Activated T-cell treated with anti-CD3 and anti-CD28 coated beads, Interleukin-2, amount 50 U/mL, for 24 hours (primary cell): Measurements from ENCODE around the gene FKBP1B.
A peak's percentile ranks its signal among the peaks of the same experiment; 100 is the strongest.
"Not testable (repeated sequence)": the region's sequence is repeated elsewhere in the genome, so short reads cannot be mapped to it uniquely, and the experiment has no call there.

Experiments used
- DNase-seq: peaks from one replicate; pipeline ENCODE4 v3.0.0-alpha.2; 2020
- H3K27ac Mint-ChIP-seq: 2 replicates; pipeline ENCODE4 v1.8.0; 2020; ENCODE audit warnings: mild to moderate bottlenecking, mixed read lengths
- H3K27me3 Mint-ChIP-seq: 2 replicates; pipeline ENCODE4 v1.8.0; 2020; ENCODE audit warnings: mixed read lengths
- H3K36me3 Mint-ChIP-seq: 2 replicates; pipeline ENCODE4 v1.8.0; 2020; ENCODE audit warnings: low read depth, mixed read lengths
- H3K4me1 Mint-ChIP-seq: 2 replicates; pipeline ENCODE4 v1.8.0; 2020; ENCODE audit warnings: low read depth, mixed read lengths
- H3K4me3 Mint-ChIP-seq: 2 replicates; pipeline ENCODE4 v1.8.0; 2020; ENCODE audit warnings: mild to moderate bottlenecking, moderate library complexity, mixed read lengths
- H3K9me3 Mint-ChIP-seq: 2 replicates; pipeline ENCODE4 v1.8.0; 2020; ENCODE audit warnings: mixed read lengths

Gene FKBP1B

DNA sequence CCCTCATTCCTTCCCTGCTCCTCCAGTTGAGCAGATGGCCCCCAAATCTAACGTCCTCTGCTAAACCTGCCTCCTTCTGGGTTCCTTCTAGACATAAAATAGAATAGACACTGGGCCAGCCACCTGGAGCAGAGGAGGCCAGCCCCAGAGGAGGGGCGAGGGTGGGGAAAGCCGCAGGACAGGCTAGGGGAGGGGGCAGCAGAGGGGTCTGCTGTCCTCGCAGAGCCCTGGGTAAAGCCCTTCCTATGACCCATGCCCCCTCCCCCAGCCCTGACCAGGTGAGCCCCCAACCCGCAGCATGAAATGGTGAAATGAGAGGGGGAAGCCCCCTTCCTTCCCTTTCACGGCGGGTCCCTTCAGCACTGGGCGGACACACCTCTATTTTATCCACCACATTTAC lies 31.8 kb upstream of the FKBP1B start:
- no peak overlapping the region for H3K4me3 Mint-ChIP-seq
- no peak for DNase-seq
- H3K36me3 Mint-ChIP-seq: peaks cover 9% of the 10 kb centered on the region
- H3K9me3 Mint-ChIP-seq: no peaks in the 10 kb centered on the region
- peaks cover 1% of the 10 kb centered on the region for H3K27me3 Mint-ChIP-seq
- no peaks in the 10 kb centered on the region for H3K4me1 Mint-ChIP-seq
- no peak overlapping the region for H3K27ac Mint-ChIP-seq

DNA sequence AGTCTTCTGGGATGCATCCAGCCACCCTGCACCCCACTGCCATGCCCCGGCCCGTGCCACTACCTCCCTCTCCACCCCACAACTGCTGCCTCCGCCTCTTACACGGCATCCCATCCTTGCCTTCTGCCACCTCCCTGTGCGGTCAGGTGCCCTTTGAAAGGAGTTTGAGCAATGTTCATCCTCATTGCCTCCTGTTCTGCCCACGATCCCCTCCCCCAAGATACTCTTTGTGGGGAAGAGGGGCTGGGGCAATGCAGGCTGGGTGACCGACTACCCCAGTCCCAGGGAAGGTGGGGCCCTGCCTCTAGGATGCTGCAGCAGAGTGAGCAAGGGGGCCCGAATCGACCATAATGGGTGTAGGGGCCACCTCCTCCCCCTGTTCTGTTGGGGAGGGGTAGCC lies 31.3 kb upstream of the FKBP1B start:
- Mint-ChIP-seq H3K9me3 (no peaks in the 10 kb centered on the region), H3K27me3 (no peaks in the 10 kb centered on the region), H3K36me3 (peaks cover 14% of the 10 kb centered on the region), H3K27ac (no peak overlapping the region), H3K4me1 (no peaks in the 10 kb centered on the region), H3K4me3 (no peak overlapping the region)
- no peak for DNase-seq

DNA sequence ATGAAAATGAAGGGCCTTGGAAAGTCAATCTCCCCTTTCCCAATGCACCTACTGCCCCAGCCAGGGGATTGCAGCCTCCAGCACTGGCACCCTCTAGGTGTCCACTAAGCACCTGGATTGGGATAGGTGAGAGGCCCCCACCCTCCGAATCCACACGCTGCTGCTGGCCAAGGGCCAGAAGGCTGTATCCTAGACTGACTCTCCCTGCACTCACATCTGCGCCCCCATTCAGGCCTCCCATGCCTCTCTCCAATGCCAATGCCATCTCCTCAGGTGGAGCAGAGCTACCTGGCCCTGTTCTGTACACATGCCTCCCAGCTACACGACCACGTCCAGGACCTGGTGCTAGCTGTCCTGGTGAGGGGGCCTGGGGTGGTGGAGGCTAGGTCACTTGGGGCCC lies 29.8 kb upstream of the FKBP1B start:
- no peaks in the 10 kb centered on the region for H3K9me3 Mint-ChIP-seq
- no peak for DNase-seq
- peaks cover 26% of the 10 kb centered on the region for H3K36me3 Mint-ChIP-seq
- H3K27ac Mint-ChIP-seq: no peak overlapping the region
- H3K4me1 Mint-ChIP-seq: no peaks in the 10 kb centered on the region
- H3K27me3 Mint-ChIP-seq: no peaks in the 10 kb centered on the region
- no peak overlapping the region for H3K4me3 Mint-ChIP-seq

GRCh38 chr2:24020244-24020643 lies 29.3 kb upstream of the FKBP1B start:
- DNase-seq: no peak
- no peaks in the 10 kb centered on the region for H3K27me3 Mint-ChIP-seq
- H3K27ac Mint-ChIP-seq: no peak overlapping the region
- H3K36me3 Mint-ChIP-seq: peaks cover 29% of the 10 kb centered on the region
- no peaks in the 10 kb centered on the region for H3K4me1 Mint-ChIP-seq
- no peaks in the 10 kb centered on the region for H3K9me3 Mint-ChIP-seq
- no peak overlapping the region for H3K4me3 Mint-ChIP-seq

GRCh38 chr2:24021122-24021998 lies 28.2 kb upstream of the FKBP1B start:
- H3K27ac Mint-ChIP-seq: no peak overlapping the region
- no peaks in the 10 kb centered on the region for H3K4me1 Mint-ChIP-seq
- DNase-seq: no peak
- no peaks in the 10 kb centered on the region for H3K9me3 Mint-ChIP-seq
- H3K27me3 Mint-ChIP-seq: no peaks in the 10 kb centered on the region
- peaks cover 40% of the 10 kb centered on the region for H3K36me3 Mint-ChIP-seq
- no peak overlapping the region for H3K4me3 Mint-ChIP-seq

GRCh38 chr2:24022324-24022974 lies 27.1 kb upstream of the FKBP1B start:
- H3K4me3 Mint-ChIP-seq: no peak overlapping the region
- no peak overlapping the region for H3K27ac Mint-ChIP-seq
- H3K36me3 Mint-ChIP-seq: peaks cover 46% of the 10 kb centered on the region
- no peaks in the 10 kb centered on the region for H3K27me3 Mint-ChIP-seq
- peaks cover 2% of the 10 kb centered on the region for H3K4me1 Mint-ChIP-seq
- DNase-seq: no peak
- H3K9me3 Mint-ChIP-seq: no peaks in the 10 kb centered on the region

DNA sequence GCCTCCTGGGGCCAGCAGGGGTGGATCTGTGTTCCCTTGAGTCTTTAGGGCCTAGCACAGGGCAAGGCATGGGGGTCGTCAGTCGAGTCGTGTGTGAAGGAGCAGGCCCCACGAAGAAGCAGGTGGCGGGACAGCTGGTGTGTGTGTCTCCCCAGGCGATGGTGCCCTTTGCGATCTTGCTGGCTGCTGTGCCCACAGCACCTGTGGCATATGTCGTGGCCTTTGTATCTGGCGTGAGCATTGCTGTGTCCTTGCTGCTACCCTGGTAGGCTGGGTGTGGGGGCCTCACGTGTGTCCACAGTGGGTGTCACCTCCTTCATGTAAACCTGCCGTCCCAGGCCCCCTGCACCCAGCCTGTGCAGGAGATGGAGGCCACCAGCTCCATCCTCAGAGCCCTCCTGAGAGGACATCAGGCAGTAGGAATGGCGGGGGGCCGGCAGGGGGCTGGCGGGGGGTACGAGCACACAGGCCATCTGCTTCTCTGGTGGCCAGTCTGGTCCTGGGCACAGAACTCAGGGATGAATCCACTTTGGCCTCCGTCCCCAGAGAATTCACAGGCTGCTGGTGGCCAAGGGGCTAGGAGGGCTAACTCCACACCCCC lies 26.5 kb upstream of the FKBP1B start:
- Mint-ChIP-seq H3K27ac (no peak overlapping the region), H3K27me3 (no peaks in the 10 kb centered on the region), H3K9me3 (no peaks in the 10 kb centered on the region), H3K4me3 (no peak overlapping the region), H3K4me1 (peaks cover 2% of the 10 kb centered on the region), H3K36me3 (peaks cover 51% of the 10 kb centered on the region)
- DNase-seq: no peak

DNA sequence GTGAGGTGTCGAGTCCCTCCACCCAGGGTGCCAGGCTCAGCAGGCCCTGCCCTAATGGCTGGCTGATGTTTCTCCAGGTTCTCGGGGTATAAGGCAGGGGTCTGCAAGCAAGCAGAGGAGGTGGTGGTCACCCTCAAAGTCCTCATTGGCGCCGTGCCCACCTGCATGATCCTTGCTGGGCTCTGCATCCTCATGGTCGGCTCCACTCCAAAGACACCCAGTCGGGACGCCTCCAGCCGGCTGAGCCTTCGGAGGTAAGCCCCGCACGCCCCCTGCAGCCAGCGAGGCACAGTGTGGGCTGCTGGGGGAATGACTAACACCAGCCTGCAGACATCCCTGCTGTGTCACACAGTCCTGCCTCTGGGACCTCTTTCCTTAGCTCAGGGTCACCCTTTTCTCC lies 25.5 kb upstream of the FKBP1B start:
- Mint-ChIP-seq H3K27me3 (no peaks in the 10 kb centered on the region), H3K36me3 (peaks cover 60% of the 10 kb centered on the region), H3K4me1 (peaks cover 2% of the 10 kb centered on the region), H3K27ac (no peak overlapping the region), H3K9me3 (no peaks in the 10 kb centered on the region), H3K4me3 (no peak overlapping the region)
- DNase-seq: no peak

DNA sequence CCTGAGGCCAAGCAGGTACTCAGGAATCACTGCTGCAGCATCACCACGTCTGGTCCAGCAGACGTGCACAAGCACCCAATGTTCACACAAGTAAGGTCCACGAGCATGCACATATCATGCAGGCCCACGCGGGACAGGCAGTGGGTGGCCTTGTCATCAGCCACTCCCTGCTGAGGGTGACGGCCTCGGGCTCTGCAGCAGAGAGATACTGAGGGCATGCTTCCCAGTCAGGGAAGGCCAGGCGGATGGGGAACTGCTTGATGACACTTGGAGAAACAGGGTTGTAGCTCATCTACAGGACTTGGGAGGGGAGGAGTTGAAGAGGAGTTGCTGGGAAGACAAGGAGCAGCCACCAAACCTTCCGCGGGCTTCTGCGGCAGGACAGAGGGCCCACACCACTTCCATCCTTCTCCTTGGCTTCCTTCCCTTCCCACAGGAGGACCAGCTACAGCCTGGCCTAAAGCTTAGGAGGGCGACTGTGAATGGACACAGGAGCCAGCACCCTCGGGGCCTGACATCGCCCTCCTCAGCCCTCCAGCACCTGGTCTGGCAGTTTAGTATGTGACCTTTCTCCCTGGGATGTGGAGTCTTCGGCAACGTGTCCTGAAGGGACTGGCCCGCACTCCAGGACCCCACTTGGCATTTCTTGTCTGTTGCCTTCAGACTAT lies 24.4 kb upstream of the FKBP1B start:
- peaks cover 71% of the 10 kb centered on the region for H3K36me3 Mint-ChIP-seq
- no peak overlapping the region for H3K4me3 Mint-ChIP-seq
- no peaks in the 10 kb centered on the region for H3K27me3 Mint-ChIP-seq
- no peak for DNase-seq
- H3K27ac Mint-ChIP-seq: peak overlapping the region; percentile 2
- peaks cover 2% of the 10 kb centered on the region for H3K4me1 Mint-ChIP-seq
- no peaks in the 10 kb centered on the region for H3K9me3 Mint-ChIP-seq

GRCh38 chr2:24026233-24026632 lies 23.3 kb upstream of the FKBP1B start:
- H3K36me3 Mint-ChIP-seq: peaks cover 82% of the 10 kb centered on the region
- H3K27me3 Mint-ChIP-seq: no peaks in the 10 kb centered on the region
- H3K9me3 Mint-ChIP-seq: no peaks in the 10 kb centered on the region
- H3K27ac Mint-ChIP-seq: no peak overlapping the region
- no peak for DNase-seq
- no peak overlapping the region for H3K4me3 Mint-ChIP-seq
- peaks cover 2% of the 10 kb centered on the region for H3K4me1 Mint-ChIP-seq

DNA sequence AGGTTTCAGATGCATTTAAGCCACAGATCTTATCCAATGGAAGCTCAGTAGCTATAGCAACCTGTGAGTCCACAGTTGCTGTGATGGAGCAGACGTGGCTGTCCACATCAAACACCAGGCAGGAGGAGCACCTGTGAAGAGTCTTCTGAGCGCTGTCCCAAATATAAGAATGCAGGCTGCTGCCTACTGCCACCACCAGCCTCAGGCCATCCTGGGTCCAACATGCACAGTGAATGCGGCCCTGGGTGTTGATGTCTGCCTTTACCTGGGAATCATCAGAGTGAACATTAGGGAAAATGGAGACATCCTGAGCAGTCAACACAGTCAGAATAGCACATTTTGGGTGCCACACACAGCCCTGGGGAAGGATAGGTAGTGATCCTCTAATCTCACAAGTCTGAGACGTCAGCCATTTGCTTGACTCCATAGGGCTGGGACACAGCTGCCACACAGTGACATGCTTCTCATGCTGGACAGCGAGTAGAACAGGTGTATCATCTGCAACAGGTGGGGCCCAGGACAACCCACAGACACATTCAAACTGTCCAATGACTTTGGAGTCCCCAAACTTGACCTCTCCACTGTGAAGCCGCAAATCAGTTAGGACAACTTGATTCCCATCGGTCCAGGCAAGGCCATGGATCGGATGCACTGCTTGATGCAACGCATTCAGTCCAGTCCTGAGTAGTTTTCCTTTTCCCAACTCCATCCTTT lies 10.6 kb upstream of the FKBP1B start:
- Mint-ChIP-seq H3K27me3 (no peaks in the 10 kb centered on the region), H3K4me1 (peaks cover 19% of the 10 kb centered on the region), H3K4me3 (no peak overlapping the region), H3K27ac (no peak overlapping the region), H3K36me3 (peaks cover 55% of the 10 kb centered on the region), H3K9me3 (no peaks in the 10 kb centered on the region)
- no peak for DNase-seq

- H3K4me3 Mint-ChIP-seq: no peak overlapping the region
- DNase-seq: no peak
- H3K27ac Mint-ChIP-seq: no peak overlapping the region
- no peaks in the 10 kb centered on the region for H3K9me3 Mint-ChIP-seq
- peaks cover 20% of the 10 kb centered on the region for H3K4me1 Mint-ChIP-seq
- H3K36me3 Mint-ChIP-seq: peaks cover 51% of the 10 kb centered on the region
- no peaks in the 10 kb centered on the region for H3K27me3 Mint-ChIP-seq
Observed at GRCh38 chr2:24040511-24040910, 9.0 kb upstream of the FKBP1B start.

DNA sequence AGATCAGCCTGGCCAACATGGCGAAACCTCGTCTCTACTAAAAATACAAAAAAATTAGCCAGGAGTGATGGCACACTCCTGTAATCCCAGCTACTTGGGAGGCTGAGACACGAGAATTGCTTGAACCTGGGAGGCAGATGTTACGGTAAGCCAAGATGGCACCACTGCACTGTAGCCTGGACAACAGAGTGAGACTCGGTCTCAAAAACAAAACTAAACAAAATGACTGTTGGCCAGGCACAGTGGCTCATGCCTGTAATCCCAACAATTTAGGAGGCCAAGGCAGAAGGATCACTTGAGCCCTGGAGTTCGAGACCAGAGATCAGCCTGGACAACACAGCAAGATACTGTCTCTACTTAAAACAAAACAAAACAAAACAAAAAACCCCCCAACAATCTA lies 6.4 kb upstream of the FKBP1B start:
- not testable (repeated sequence) for DNase-seq, H3K27me3 Mint-ChIP-seq, H3K4me3 Mint-ChIP-seq, H3K27ac Mint-ChIP-seq, H3K9me3 Mint-ChIP-seq
- Mint-ChIP-seq H3K36me3 (peaks cover 34% of the 10 kb centered on the region), H3K4me1 (peaks cover 20% of the 10 kb centered on the region)
